Ramos (cell line): Measurements from ENCODE around the gene LRRC49.
"Not testable (repeated sequence)": the region's sequence is repeated elsewhere in the genome, so short reads cannot be mapped to it uniquely, and the experiment has no call there.

Experiments used
- in situ Hi-C: fragments of 300-500 bp; cut with MboI; formaldehyde crosslinking; loops from one replicate; pipeline ENCODE4 v1.14.3; 2022; ENCODE audit warnings: low sequenced_read_pairs; ENCODE audit not compliant: unreplicated experiment

LRRC49 gene

GRCh38 chr15:70920981-70921696, 28.5 kb downstream of the LRRC49 start:
- in situ Hi-C loops: no loop called here

GRCh38 chr15:70922119-70922518, 29.5 kb downstream of the LRRC49 start:
- in situ Hi-C loops: no loop called here

- in situ Hi-C loops: no loop called here
These were observed 30.9 kb downstream of the LRRC49 start for GRCh38 chr15:70923311-70924080.

GRCh38 chr15:70926914-70927313, 34.3 kb downstream of the LRRC49 start:
- in situ Hi-C loops: not testable (repeated sequence)

- in situ Hi-C loops: no loop called here
These were observed 39.2 kb downstream of the LRRC49 start for GRCh38 chr15:70931821-70932220.

DNA sequence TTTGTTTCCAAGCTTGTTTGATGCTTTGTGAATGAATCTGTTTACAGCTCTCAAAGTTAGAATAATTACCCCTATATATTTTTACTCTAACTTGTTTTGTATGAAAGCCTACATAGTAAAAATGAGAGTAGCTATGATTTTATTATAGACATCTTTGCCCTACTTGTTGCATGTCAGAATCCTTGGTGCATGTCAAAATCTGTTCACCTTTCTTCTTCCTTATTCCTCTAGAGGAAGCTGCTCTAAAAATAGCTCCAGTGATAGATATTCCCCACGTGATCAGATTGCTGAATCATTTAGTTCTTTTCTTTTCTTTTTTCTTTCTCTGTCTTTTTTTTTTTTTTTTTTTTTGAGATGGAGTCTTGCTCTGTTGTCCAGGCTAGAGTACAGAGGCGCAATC, 39.8 kb downstream of the LRRC49 start:
- in situ Hi-C loops: no loop called here

DNA sequence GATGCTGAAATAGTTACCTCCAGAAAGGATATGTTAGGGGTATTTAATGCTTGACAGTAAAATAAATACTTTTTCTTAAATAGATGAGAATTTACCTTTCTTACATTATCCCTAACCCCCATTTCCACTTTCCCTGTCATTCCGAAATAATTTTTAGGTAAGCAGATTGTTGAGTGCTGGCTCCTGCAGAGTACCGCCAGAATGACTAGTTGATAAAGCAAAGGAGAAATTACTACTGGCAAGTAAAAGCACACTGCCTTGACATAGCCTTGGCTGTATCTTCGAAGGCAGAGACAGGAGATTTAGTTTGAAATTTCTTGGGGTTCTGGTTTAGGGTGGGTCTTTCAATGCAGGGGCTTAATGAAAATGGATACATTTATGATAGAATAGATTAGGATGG, 40.8 kb downstream of the LRRC49 start:
- in situ Hi-C loops: no loop called here

- in situ Hi-C loops: no loop called here
These were observed 43.0 kb downstream of the LRRC49 start for GRCh38 chr15:70935631-70936030.

DNA sequence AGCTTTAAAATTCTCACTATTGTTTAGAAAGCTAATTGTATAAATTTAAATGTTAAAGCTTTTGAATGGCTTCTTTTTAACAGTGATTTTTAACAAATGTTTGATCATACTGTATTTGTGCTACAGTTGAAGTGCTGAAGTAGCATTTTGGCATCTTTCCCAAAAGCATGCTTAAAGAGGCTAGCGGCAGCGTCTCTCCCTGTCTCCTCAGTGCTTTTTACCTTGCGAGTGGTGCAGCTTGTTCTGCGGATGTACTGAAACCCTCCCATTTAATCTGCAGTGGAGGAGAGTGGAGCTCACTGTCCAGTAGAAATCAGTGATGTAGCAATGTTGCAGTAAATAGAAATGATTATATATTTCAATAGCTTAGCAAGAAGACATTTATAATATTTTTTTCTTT, 43.7 kb downstream of the LRRC49 start:
- in situ Hi-C loops: no loop called here

GRCh38 chr15:70943285-70943684, 50.7 kb downstream of the LRRC49 start:
- in situ Hi-C loops: not testable (repeated sequence)

GRCh38 chr15:70947351-70948335, 55.0 kb downstream of the LRRC49 start:
- in situ Hi-C loops: no loop called here

- in situ Hi-C loops: no loop called here
These were observed 58.3 kb downstream of the LRRC49 start for GRCh38 chr15:70950953-70951352.

GRCh38 chr15:70954171-70954570, 61.5 kb downstream of the LRRC49 start:
- in situ Hi-C loops: no loop called here

DNA sequence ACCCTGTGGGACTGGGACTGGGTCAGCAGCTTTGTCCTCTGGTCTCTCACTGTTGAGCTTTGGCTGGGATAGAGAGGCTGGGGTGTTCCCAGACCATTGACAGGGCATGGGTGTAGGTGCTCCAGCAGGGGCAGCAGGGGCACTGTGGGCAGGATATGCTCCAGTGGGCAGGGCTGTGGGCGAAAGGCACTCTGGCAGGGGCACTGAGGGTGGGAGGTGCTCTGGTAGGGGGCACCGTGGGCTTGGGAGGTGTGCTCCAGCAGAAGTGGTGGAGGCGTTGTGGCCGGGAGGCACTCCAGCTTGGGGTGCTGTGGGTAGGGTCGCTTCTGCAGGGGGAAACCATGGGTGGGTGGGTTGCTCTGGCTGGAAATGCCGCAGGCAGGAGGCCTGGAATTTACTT, 62.1 kb downstream of the LRRC49 start:
- in situ Hi-C loops: no loop called here

DNA sequence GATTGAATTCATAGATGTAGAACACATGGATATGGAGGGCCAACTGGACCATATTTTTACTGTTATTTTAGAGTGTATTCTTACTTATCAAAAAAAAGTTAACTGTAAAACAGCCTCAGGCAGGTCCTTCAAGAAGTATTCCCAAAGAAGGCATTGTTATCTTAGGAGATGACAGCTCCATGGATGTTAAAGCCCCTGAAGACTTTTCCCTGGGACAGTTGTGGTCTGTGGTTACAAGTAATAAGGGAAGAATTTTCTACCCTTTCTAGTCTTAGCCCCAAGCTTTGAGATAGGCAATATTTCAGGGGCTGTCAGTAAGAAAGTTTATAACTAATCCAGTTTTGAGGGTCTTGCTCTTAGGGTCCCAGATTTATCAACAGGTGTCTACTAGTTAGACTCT, 62.5 kb downstream of the LRRC49 start:
- in situ Hi-C loops: no loop called here

GRCh38 chr15:70956201-70956995, 63.8 kb downstream of the LRRC49 start:
- in situ Hi-C loops: no loop called here

GRCh38 chr15:70962084-70962483, 69.5 kb downstream of the LRRC49 start:
- in situ Hi-C loops: no loop called here

- in situ Hi-C loops: no loop called here
These were observed 70.6 kb downstream of the LRRC49 start for GRCh38 chr15:70963199-70963598.

DNA sequence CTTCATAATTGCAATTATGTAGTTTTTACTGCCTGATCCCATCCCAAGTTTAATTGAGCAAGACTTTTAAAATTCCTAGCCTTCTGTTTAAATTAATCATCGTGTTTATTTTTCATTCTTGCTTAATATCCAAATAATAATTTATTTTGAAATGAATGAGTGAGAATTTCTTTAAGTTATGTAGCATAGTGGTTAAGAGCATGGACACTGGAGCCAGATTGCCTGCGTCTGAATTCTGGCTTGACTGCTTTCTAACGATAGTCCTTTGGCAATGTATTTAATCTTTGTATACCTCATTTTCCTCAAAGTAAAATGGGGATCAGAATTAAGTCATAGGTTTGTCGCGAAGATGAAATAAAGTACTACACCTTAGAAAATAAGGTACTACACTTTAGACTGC, 71.4 kb downstream of the LRRC49 start:
- in situ Hi-C loops: no loop called here

DNA sequence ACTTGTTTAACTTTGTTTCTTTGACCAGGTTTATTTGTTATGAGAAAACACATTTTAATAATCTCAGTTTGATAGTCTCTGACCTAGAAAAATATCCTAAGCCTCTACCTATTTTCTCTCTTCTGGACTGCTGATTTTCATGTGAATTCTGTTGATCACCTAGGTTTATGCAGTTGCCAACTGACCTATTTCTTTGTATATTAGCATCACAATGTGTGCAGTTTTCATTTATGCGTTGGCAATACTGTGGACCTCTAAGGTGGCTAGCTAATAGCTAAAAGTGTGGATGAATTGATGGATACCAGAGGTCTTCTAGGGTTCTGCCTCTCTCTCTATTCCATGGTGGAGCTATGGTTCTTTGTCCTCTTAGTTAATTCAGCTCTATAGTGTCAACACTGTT, 72.1 kb downstream of the LRRC49 start:
- in situ Hi-C loops: no loop called here
